HG02798 (cell line): Measurements from ENCODE around the gene BCL11A.
A peak's percentile ranks its signal among the peaks of the same experiment; 100 is the strongest.

ENCODE experiments used
- ATAC-seq: cut with Tn5 transposase; IDR thresholded peaks from one replicate; pipeline ENCODE4 v1.9.1; 2021; ENCODE audit warnings: mild to moderate bottlenecking; ENCODE audit not compliant: unreplicated experiment, poor library complexity

The BCL11A gene

GRCh38 chr2:60490848-60491247, 62.6 kb downstream of the BCL11A start:
- ATAC-seq = no peak

GRCh38 chr2:60490441-60490840, 63.0 kb downstream of the BCL11A start:
- ATAC-seq = no peak

GRCh38 chr2:60489289-60489688, 64.2 kb downstream of the BCL11A start:
- no peak for ATAC-seq

GRCh38 chr2:60488291-60488690, 65.2 kb downstream of the BCL11A start:
- ATAC-seq = peak; percentile 61

- ATAC-seq = no peak
Observed at GRCh38 chr2:60487174-60487573, 66.3 kb downstream of the BCL11A start.

GRCh38 chr2:60486551-60486950, 66.9 kb downstream of the BCL11A start:
- ATAC-seq = no peak

- ATAC-seq = no peak
Observed at GRCh38 chr2:60486067-60486466, 67.4 kb downstream of the BCL11A start.

- ATAC-seq = no peak
Observed at GRCh38 chr2:60485550-60485949, 67.9 kb downstream of the BCL11A start.

- no peak for ATAC-seq
Observed at GRCh38 chr2:60485055-60485454, 68.4 kb downstream of the BCL11A start.

- no peak for ATAC-seq
Observed at GRCh38 chr2:60484133-60484645, 69.3 kb downstream of the BCL11A start.

GRCh38 chr2:60483401-60483800, 70.1 kb downstream of the BCL11A start:
- ATAC-seq = no peak

- no peak for ATAC-seq
Observed at GRCh38 chr2:60482222-60482621, 71.2 kb downstream of the BCL11A start.

- ATAC-seq = no peak
Observed at GRCh38 chr2:60481257-60481656, 72.2 kb downstream of the BCL11A start.

- ATAC-seq = no peak
Observed at GRCh38 chr2:60480089-60480773, 73.2 kb downstream of the BCL11A start.

GRCh38 chr2:60479226-60480088, 74.0 kb downstream of the BCL11A start:
- no peak for ATAC-seq

GRCh38 chr2:60478660-60479059, 74.8 kb downstream of the BCL11A start:
- no peak for ATAC-seq

GRCh38 chr2:60476206-60476954, 77.1 kb downstream of the BCL11A start:
- no peak for ATAC-seq

GRCh38 chr2:60475123-60475830, 78.2 kb downstream of the BCL11A start:
- ATAC-seq = no peak

- no peak for ATAC-seq
Observed at GRCh38 chr2:60474301-60474700, 79.2 kb downstream of the BCL11A start.

GRCh38 chr2:60473546-60473945, 79.9 kb downstream of the BCL11A start:
- ATAC-seq = no peak
